GM08714 (cell line): ENCODE results near the gene GALNT16.
A peak's percentile ranks its signal among the peaks of the same experiment; 100 is the strongest.
"Not testable (repeated sequence)": the region's sequence is repeated elsewhere in the genome, so short reads cannot be mapped to it uniquely, and the experiment has no call there.

ENCODE experiments used
- H3K4me3 ChIP-seq: fragments of 200-500 bp; sonication (Bioruptor generic); 2 replicates; pipeline ENCODE4 v1.5.1; 2014; ENCODE audit warnings: mild to moderate bottlenecking, low read length, inconsistent platforms
- ZNF274 ChIP-seq: IDR thresholded peaks from 2 replicates; pipeline ENCODE4 v1.6.1; 2012; ENCODE audit warnings: mild to moderate bottlenecking, low read depth, low read length

Gene GALNT16

DNA sequence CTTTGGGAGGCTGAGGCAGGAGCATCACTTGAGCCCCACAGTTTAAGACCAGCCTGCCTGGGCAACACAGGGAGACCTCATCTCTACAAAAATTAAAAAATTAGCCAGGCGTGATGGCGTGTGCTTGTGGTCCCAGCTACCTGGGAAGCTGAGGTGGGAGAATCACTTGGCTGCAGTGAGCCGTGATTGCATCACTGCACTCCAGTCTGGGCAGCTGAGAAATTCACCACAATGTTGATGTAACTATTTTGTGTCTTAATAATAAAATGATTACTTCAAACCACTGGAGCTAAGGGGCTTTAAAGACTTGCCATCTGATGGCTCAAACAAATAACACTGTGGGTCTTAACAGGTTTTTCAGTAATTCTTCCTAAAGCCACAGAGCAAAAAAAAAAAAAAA, 127.4 kb downstream of the GALNT16 start:
- no peak for TF ChIP-seq ZNF274
- H3K4me3 ChIP-seq = no peak overlapping the region

DNA sequence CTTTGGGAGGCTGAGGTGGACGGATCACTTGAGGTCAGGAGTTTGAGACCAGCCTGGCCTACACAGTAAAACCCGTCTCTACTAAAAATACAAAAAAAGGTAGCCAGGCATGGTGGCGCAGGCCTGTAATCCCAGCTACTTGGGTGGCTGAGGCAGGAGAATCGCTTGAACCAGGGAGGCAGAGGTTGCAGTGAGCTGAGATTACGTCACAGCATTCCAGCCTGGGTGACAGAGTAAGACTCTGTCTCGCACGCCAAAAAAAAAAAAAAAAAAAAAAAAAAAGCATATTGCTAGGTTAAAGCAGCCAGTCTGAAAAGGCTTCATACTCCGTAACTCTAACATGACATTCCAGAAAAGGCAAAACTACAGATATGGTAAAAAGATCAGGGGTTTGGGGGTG, 131.4 kb downstream of the GALNT16 start:
- H3K4me3 ChIP-seq = not testable (repeated sequence)

DNA sequence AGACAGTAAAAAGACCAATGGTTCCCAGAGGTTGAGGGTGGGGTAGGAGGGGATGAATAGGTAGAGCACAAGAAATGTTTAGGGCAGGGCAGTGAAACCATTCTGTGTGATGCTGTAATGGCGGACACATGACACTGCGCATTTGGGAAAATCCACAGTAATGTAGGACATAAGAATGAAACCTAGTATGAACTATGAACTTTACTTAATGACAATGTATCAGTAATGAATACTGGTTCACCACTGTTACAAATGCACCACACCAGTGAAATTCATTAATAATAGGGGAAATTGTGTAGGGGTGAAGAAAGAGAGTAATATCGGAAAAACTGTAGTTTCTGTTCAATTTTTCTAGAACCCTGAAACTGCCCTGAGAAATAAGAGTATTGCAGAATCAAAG, 132.5 kb downstream of the GALNT16 start:
- TF ChIP-seq ZNF274 = no peak
- H3K4me3 ChIP-seq = peak overlapping the region; percentile 23; the same call in 1 of the 2 replicates

DNA sequence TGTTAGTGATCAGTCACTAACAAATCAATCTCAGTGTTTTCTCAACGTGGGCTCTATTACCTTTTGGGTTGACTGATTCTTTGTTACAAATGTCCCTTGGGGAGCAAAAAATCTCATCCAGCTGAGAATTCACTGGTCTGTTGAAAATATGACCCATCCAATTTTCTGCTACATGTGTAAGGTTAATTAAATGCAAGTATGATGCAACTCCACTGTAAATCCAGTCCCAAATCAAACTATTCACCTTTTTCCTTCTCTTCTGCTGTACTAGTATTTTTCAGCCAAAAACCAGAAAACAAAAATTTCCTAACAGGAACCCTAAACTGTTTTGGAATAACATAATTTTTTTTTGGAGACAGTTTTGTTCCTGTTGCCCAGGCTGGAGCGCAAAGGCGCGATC, 136.0 kb downstream of the GALNT16 start:
- H3K4me3 ChIP-seq = no peak overlapping the region
- no peak for TF ChIP-seq ZNF274

DNA sequence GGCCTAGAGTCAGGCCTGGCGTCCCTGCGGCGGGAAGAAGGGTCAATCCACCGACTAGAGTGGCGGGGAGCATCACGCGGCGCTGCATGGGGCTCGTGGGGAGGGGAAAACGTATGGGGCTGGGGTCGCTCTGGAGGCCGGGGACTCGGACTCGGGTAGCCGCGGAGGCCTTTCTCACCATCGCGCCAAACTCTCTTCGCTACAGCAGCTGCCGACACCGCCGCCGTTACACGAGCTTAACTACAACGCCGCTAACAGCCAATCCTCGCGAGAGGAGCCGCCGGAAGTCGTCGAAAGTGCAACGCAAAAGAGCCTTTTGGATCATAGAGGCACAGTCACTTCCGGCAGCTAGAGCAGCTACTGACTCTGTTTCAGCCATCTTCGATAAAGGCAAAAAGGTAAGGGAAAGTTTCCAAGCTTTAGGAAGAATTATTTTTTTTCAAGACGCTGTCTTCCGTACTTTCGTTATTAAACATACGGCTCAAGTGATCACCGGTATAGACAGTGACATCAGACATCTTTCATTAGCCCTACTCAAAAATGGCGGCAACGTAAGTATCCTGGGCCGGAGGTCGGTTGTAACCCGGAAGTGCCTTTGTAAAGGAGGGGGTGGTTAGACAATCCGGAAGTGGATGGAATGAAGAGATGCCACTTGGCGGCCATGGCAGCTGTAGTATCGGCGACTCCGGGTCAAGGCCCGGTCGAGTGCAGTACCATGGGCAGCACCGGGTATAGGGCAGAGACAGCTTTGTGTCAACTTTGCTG, 138.3 kb downstream of the GALNT16 start, which contains the start of the genes ERH and SLC39A9:
Gene ERH, minus strand, starts transcription at position 247 of the 765 bp plus-strand sequence. Its CDS starts 66 bp downstream, at position 181.
Gene SLC39A9, plus strand, starts transcription at position 640 of the 765 bp plus-strand sequence. CDS start 678 bp downstream, outside the sequence.
- H3K4me3 ChIP-seq = peak within 1 kb of the TSS; percentile 98
- TF ChIP-seq ZNF274 = no peak

DNA sequence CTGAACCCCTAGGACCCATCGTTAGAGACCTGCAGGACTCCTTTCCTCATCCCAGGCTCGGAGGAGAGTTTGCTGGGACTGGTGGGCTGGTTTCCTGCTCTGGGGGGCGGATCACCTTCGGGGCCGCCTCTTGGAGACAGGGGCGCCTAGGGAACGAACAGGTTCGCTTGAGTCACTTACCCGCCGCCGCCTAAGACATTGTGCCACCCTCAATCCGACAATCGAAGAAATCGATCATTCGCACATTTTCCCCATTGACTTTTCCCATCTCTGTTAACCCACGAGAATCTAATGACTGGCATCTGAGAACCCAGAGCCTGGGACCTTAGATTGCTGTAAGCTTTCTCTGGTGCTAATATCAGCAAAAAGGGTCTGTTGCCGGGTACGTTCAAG, 138.9 kb downstream of the GALNT16 start:
- H3K4me3 ChIP-seq = peak overlapping the region; percentile 98
- no peak for TF ChIP-seq ZNF274

DNA sequence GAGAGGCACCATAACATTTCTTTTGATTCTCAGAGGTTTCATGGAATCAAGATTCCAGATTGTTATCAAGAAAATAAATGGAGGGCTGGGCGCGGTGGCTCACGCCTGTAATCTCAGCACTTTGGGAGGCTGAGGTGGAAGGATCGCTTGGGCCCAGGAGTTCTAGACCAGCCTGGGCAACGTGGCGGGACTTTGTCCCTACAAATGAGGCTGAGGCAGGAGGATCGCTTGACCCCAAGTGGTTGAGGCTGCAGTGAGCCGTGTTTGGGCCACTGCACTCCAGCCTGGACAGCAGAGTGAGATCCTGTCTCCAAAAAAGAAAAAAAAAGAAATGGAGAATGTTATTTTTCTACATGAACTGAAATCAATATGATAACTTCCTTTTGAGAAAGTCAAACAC, 139.8 kb downstream of the GALNT16 start:
- no peak for TF ChIP-seq ZNF274
- H3K4me3 ChIP-seq = peak overlapping the region; percentile 98

DNA sequence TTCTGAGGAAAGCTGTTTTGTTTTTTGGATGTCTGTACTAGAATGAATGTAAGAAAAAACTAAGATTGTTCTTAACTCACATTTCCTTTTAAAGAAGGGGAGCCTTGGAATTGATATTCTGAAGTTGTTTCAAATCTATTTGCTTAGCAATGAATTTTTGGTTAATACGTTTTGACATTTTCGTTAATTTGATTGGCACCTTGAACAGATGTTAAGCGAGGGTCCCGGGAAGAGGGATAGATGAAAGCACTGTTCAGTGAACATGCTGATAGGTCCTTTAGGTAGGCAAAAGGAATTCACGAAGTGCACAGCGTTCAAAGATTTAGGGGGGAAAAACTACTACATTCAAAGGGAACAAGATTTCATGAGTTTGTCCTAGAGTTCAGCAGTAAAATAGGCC, 140.2 kb downstream of the GALNT16 start:
- H3K4me3 ChIP-seq = peak overlapping the region; percentile 98
- TF ChIP-seq ZNF274 = no peak

DNA sequence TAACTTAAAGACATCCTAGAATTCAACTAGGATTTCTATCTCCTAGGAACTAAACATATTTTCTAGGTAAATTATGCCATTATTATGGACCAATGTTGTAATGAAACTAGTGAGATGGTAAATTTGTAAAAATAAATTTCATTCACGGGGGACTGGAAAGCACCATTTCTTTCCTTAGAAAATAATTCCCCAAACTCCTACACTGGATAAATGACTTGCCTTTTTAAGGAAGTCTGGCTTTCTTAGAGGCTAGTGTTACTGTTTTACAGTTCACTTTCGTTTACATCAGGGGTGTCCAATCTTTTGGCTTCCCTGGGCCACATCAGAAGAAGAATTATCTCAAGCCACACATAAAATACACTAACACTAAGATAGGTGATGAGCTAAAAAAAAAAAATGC, 141.9 kb downstream of the GALNT16 start:
- no peak for TF ChIP-seq ZNF274
- H3K4me3 ChIP-seq = peak overlapping the region; percentile 98; the same call in 1 of the 2 replicates

DNA sequence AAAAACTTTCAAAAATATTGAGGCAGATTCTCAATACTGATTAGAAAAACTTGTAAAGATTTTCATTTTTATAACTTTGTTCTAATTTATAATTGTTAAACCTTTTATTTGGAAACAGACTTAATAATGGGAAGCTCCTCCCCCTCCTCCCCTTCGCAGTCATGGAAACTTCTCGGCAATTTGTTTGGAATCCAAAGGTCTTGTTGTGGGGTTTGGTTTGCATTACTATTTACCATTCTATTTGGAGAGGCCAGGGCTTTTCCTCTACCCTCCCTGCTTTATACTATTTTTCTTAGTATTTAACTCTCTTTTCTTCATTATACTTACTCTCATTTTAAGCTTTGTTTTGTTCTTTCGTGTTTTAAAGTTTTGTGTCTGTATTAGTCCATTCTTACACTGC, 144.5 kb downstream of the GALNT16 start:
- H3K4me3 ChIP-seq = no peak overlapping the region
- no peak for TF ChIP-seq ZNF274

DNA sequence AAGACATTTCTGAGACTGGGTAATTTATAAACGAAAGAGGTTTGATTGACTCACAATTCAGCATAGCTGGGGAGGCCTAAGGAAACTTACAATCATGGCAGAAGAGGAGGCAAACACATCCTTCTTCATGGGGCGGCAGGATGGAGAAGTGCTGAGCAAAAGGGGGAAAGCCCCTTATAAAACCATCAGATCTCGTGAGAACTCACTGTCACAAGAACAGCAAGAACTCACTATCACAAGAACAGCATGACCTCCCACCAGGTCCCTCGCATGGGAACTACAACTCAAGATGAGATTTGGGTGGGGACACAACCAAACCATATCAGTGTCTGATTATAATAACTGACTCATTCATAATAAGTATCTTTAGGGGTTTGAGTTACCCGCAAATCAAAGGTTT, 144.9 kb downstream of the GALNT16 start:
- no peak for TF ChIP-seq ZNF274
- H3K4me3 ChIP-seq = no peak overlapping the region

DNA sequence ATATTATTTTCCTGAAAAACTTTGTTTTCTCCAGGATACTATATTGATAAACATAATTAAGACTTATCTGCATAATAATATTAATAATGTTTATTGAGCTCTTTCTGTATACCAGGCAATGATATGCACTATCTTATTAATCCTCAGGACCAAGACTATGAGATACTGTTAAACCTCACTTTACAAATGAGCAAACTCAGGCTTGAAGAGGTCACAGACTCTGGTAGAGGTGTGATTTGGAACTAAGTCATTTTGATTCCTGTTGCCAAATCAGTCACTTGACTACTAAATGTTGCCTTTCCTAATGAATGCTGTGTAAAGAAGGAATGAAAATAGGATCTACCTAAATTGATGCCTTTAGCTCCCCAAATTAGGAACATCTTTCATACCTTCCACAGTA, 145.8 kb downstream of the GALNT16 start:
- TF ChIP-seq ZNF274 = no peak

More for the DNA sequence above, 145.8 kb downstream of the GALNT16 start:
- no peak overlapping the region for H3K4me3 ChIP-seq
